ENCODE data around the gene VASP. TPM values are rescaled to one million over a fixed set of nuclear protein-coding genes. Genes with fewer than 3 reads are reported as not detected.
A peak's percentile ranks its signal among the peaks of the same experiment; 100 is the strongest.

The VASP gene
- total and polyA plus RNA-seq, 9 of the 15 experiments (the other 6 are each of a cell fraction or from before 2014, with no cell fraction given): 16.7 to 261 (median 112) TPM

DNA sequence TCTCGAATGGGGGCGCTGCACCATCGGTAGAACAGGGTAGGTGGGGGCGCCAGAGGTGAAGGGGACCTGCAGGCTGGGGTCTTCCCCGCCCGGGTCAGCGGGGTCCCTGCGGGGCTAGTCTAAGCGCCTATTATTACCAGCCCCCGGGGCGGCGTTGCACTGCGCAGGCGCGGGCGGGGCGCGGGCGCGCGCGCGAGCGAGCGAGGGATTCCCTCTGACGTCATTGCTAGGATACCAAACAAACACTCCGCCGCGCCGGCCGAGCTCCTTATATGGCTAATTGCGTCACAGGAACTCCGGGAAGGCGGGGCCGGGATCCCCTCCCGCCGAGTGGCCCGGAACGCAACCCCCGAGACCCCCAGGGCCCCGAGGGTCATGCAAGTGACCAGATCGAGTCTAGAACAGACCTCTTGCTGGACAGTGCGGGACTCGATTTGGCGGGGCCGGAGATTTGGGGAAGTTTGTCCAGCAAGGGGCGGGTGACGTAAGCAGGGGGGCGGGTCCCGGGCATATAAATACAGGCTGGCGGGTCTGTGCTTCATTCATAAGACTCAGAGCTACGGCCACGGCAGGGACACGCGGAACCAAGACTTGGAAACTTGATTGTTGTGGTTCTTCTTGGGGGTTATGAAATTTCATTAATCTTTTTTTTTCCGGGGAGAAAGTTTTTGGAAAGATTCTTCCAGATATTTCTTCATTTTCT lies 39.7 kb upstream of the VASP start, which contains the start of gene FOSB (continued):
- TF ChIP-seq BCLAF1 (IDR thresholded peaks at IDR 0.05; ENCODE audit: borderline replicate concordance in 1 of 2, control insufficient read depth in 1 of 2, low read depth in 2 of 2, low read length in 1 of 2) (no peak), EWSR1 (IDR thresholded peaks at IDR 0.05; ENCODE audit: borderline replicate concordance, low read depth, partially characterized antibody) (no peak), ZNF764 (CRISPR knock-in tag; IDR thresholded peaks at IDR 0.05; ENCODE audit: low read depth) (no peak), MLX (CRISPR knock-in tag; conservative IDR thresholded peaks at IDR 0.05) (no peak), MTA2 (IDR thresholded peaks at IDR 0.05; ENCODE audit: low read depth) (no peak), ZBTB17 (CRISPR knock-in tag; IDR thresholded peaks at IDR 0.05) (no peak), RFX1 (IDR thresholded peaks at IDR 0.05) (peak; percentile 77), GTF2A2 (tag; IDR thresholded peaks at IDR 0.05) (peak; percentile 90), HDGF (IDR thresholded peaks at IDR 0.05) (no peak), ZNF830 (CRISPR knock-in tag; IDR thresholded peaks at IDR 0.05) (no peak), HMGN3 (IDR thresholded peaks at IDR 0.05; ENCODE audit: borderline replicate concordance, extremely low read depth, insufficient read length, low read depth, low read length) (peak; percentile 91), HDAC2 (IDR thresholded peaks at IDR 0.05) (no peak), ZNF551 (CRISPR knock-in tag; IDR thresholded peaks at IDR 0.05) (no peak), RBM22 (IDR thresholded peaks at IDR 0.05; ENCODE audit: low read depth, low read length, poor library complexity, severe bottlenecking) (no peak), MAFK (IDR thresholded peaks at IDR 0.05; ENCODE audit: low read length) (no peak), SRSF3 (IDR thresholded peaks at IDR 0.05; ENCODE audit: insufficient read depth, low read length) (no peak), HLTF (IDR thresholded peaks at IDR 0.05) (no peak), SMAD1 (IDR thresholded peaks at IDR 0.05; ENCODE audit: low read depth, low read length, partially characterized antibody) (peak; percentile 36), CREB1 (IDR thresholded peaks at IDR 0.05) (peak; percentile 94), CREB1 (CRISPR knock-in tag; IDR thresholded peaks at IDR 0.05) (peak; percentile 93)
- TF ChIP-seq, protein P1, sequence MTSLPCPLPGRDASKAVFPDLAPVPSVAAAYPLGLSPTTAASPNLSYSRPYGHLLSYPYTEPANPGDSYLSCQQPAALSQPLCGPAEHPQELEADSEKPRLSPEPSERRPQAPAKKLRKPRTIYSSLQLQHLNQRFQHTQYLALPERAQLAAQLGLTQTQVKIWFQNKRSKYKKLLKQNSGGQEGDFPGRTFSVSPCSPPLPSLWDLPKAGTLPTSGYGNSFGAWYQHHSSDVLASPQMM (CRISPR knock-in tag; IDR thresholded peaks at IDR 0.05): no peak
- TF ChIP-seq, protein P2, sequence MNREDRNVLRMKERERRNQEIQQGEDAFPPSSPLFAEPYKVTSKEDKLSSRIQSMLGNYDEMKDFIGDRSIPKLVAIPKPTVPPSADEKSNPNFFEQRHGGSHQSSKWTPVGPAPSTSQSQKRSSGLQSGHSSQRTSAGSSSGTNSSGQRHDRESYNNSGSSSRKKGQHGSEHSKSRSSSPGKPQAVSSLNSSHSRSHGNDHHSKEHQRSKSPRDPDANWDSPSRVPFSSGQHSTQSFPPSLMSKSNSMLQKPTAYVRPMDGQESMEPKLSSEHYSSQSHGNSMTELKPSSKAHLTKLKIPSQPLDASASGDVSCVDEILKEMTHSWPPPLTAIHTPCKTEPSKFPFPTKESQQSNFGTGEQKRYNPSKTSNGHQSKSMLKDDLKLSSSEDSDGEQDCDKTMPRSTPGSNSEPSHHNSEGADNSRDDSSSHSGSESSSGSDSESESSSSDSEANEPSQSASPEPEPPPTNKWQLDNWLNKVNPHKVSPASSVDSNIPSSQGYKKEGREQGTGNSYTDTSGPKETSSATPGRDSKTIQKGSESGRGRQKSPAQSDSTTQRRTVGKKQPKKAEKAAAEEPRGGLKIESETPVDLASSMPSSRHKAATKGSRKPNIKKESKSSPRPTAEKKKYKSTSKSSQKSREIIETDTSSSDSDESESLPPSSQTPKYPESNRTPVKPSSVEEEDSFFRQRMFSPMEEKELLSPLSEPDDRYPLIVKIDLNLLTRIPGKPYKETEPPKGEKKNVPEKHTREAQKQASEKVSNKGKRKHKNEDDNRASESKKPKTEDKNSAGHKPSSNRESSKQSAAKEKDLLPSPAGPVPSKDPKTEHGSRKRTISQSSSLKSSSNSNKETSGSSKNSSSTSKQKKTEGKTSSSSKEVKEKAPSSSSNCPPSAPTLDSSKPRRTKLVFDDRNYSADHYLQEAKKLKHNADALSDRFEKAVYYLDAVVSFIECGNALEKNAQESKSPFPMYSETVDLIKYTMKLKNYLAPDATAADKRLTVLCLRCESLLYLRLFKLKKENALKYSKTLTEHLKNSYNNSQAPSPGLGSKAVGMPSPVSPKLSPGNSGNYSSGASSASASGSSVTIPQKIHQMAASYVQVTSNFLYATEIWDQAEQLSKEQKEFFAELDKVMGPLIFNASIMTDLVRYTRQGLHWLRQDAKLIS (CRISPR knock-in tag; IDR thresholded peaks at IDR 0.05): peak; percentile 56; the same call in 1 of the 2 replicates

All from K562 (cell line).